Measurements from ENCODE around the gene EDN2. TPM values are rescaled to one million over a fixed set of nuclear protein-coding genes. Genes with fewer than 3 reads are reported as not detected.

The EDN2 gene
- total and polyA plus RNA-seq, 11 donors: 0.23 to 3.5 (median 1.9) TPM; not detected in 4

DNA sequence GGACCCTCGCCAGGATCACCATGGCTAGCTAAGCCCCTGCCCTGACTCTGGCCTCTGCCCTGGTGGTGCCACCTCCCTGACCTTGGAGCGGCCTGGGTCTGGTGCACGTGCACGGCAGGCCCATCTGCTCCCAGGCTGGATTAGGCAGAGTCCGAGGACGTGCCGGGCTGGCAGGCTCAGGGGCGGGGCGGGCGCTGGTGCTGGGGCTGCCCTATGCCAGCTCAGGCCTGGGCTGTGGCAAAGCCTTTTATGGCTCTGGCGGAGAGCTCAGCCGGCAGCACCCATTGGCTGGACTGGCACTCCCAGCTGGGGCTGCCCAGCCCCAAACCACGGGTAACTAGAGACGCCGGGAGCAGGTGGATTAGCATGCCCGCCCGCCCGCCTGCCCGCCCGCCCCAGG lies 17.1 kb upstream of the EDN2 start:
- Histone ChIP-seq H3K36me3 (no peaks in the 10 kb centered on the region), H3K27ac (peak overlapping the region in 4 of 12 donors; percentile 59 to 96 (median 82)), H3K4me3 (no peak overlapping the region), H3K9me3 (no peaks in the 10 kb centered on the region), H3K4me1 (peaks cover 2 to 72% (median 32%) of the 10 kb centered on the region in 12 donors), H3K27me3 (no peaks in the 10 kb centered on the region)
- ATAC-seq (peak in 3 of 4 donors; percentile 2 to 16 (median 5)), DNase-seq (peak in 2 of 5 donors; percentile 53 to 63)
- intact Hi-C loops (cut with DNase I): no loop called here
- WGBS, 4 donors: 90 to 100% (median 93%) methylated on average over 2 to 20 of the region's 20 CpGs
- TF ChIP-seq, protein P1, sequence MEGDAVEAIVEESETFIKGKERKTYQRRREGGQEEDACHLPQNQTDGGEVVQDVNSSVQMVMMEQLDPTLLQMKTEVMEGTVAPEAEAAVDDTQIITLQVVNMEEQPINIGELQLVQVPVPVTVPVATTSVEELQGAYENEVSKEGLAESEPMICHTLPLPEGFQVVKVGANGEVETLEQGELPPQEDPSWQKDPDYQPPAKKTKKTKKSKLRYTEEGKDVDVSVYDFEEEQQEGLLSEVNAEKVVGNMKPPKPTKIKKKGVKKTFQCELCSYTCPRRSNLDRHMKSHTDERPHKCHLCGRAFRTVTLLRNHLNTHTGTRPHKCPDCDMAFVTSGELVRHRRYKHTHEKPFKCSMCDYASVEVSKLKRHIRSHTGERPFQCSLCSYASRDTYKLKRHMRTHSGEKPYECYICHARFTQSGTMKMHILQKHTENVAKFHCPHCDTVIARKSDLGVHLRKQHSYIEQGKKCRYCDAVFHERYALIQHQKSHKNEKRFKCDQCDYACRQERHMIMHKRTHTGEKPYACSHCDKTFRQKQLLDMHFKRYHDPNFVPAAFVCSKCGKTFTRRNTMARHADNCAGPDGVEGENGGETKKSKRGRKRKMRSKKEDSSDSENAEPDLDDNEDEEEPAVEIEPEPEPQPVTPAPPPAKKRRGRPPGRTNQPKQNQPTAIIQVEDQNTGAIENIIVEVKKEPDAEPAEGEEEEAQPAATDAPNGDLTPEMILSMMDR (IDR thresholded peaks at IDR 0.05): no peak
- no peak for TF ChIP-seq POLR2A (IDR thresholded peaks at IDR 0.05)

DNA sequence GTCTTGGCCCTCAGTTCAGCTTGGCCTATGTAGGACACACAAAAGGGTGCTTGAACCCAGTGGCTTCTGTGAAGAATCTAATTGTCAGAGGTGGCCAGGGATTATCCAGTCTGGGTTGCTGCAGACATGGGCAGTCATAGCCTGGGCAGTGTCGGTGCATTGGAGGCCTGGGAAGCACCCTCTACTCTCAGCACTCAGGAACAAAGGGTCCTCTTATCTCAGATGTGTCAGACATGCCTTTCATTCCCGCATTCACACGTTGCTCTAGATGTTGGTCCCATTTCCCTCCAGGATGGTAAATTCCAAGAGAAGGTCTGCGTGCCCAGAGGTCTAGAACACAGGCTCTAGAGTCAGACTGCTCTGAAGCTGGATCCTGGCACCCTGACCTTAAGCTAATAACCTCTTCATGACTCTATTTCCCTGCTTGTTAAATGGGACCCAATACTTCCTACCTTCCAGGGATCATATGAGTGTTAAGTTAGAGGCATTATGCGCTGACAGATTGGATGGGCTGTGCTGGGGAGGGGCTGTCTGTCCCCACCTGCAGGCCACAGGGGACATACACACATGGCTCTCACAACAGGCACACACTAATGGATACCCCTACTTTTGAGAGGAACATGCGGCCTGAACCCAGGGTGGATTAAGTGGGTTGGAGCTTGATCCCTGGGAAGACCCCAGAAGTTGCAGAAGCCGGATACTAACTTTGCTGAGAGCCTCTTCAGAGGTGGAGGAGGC lies 16.5 kb upstream of the EDN2 start:
- Histone ChIP-seq H3K27me3 (peaks cover 0 to 4% (median 0%) of the 10 kb centered on the region in 9 donors), H3K9me3 (no peaks in the 10 kb centered on the region), H3K27ac (peak overlapping the region in 9 of 12 donors; percentile 8 to 96 (median 59)), H3K4me3 (no peak overlapping the region), H3K4me1 (peaks cover 4 to 78% (median 36%) of the 10 kb centered on the region in 12 donors), H3K36me3 (no peaks in the 10 kb centered on the region)
- DNase-seq (no peak), ATAC-seq (no peak)
- intact Hi-C loops (cut with DNase I): no loop called here
- WGBS, 4 donors: 75 to 88% (median 81%) methylated on average over 7 of the region's 7 CpGs
- no peak for TF ChIP-seq POLR2A (IDR thresholded peaks at IDR 0.05)
- TF ChIP-seq, protein P1 (IDR thresholded peaks at IDR 0.05): no peak

DNA sequence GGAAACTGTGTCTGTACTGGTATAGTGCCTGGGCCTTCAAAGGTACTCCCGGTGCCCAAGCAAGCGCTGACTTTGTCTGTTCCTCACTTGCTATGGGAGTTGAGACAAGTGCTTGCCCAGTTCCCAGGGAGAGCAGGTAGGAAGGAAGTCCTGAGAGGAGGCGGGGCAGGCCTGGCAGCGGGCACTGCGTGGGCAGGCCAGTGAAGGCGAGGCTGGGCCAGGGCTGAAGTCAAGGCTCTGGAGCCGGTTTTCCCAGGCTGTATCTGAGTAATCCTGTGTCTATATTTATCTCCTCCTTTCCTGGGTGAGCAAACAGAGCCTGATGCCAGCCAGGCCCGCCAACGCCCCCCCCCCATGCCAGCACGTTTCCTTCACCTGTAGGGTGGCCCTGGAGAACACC lies 15.9 kb upstream of the EDN2 start:
- Histone ChIP-seq H3K27me3 (peaks cover 0 to 10% (median 0%) of the 10 kb centered on the region in 9 donors), H3K36me3 (no peaks in the 10 kb centered on the region), H3K9me3 (no peaks in the 10 kb centered on the region), H3K27ac (peak overlapping the region in 10 of 12 donors; percentile 8 to 96 (median 60)), H3K4me3 (no peak overlapping the region), H3K4me1 (peaks cover 4 to 83% (median 40%) of the 10 kb centered on the region in 12 donors)
- 48 to 66% (median 54%) methylated on average over 10 of the region's 10 CpGs for WGBS, 4 donors
- TF ChIP-seq POLR2A (IDR thresholded peaks at IDR 0.05): no peak
- TF ChIP-seq, protein P1 (IDR thresholded peaks at IDR 0.05): no peak
- DNase-seq: peak in 4 of 5 donors; percentile 59 to 83 (median 71)
- peak in 3 of 4 donors; percentile 33 to 57 (median 49) for ATAC-seq
- intact Hi-C loops (cut with DNase I): no loop called here

DNA sequence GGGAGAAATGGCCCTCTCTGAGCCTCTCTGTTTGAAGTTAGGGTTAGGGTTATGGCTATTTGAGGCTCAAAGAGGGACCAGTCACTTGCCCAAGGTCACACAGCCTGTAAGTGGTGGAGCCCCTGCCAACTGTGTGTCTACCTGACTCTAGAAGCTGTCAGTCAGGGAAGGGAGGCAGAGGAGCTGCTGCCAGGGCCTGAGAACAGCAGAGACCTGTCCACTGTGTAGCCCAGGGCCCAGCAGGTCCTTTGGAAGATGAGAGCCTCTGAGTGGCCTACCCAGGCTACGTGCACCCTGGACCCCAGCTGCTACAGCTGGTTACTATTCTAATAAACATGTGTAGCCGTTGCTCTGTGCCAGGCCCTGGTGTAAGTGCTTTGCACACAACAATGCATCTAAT lies 15.1 kb upstream of the EDN2 start:
- 51 to 61% (median 59%) methylated on average over 2 of the region's 2 CpGs for WGBS, 4 donors
- Histone ChIP-seq H3K9me3 (no peaks in the 10 kb centered on the region), H3K36me3 (no peaks in the 10 kb centered on the region), H3K27me3 (peaks cover 0 to 11% (median 0%) of the 10 kb centered on the region in 9 donors), H3K4me3 (no peak overlapping the region), H3K27ac (peak overlapping the region in 8 of 12 donors; percentile 13 to 96 (median 74)), H3K4me1 (peaks cover 4 to 87% (median 40%) of the 10 kb centered on the region in 12 donors)
- DNase-seq (peak in 2 of 5 donors; percentile 33 to 66), ATAC-seq (no peak)
- no peak for TF ChIP-seq POLR2A (IDR thresholded peaks at IDR 0.05)
- TF ChIP-seq, protein P1 (IDR thresholded peaks at IDR 0.05): no peak
- intact Hi-C loops (cut with DNase I): loop anchor here in 1 of 10 donors (5.0 kb wide), 1 partner anchor 67 kb away; no protein-coding TSS in a partner anchor
